Stimulated activated naive CD8-positive, alpha-beta T cell treated with anti-CD3 and anti-CD28 coated beads, Interleukin-15, amount 100 ng/mL, for 72 hours (primary cell): ENCODE results near the gene NRXN3.
"Not testable (repeated sequence)": the region's sequence is repeated elsewhere in the genome, so short reads cannot be mapped to it uniquely, and the experiment has no call there.

Experiments
- ATAC-seq: fragments of 150-1000 bp; cut with Tn5 transposase; 2 replicates; pipeline ENCODE4 v1.10.0; 2021; ENCODE audit warnings: mild to moderate bottlenecking, moderate library complexity
- DNase-seq, 2 donors: peaks; one replicate each; pipeline ENCODE4 v3.0.0; 2021 to 2022
- H3K27ac Mint-ChIP-seq, 2 donors: one replicate each; pipeline ENCODE4 v1.8.0; 2022; ENCODE audit warnings: mild to moderate bottlenecking in 2 of 2, mixed read lengths in 2 of 2, moderate library complexity in 2 of 2
- H3K27me3 Mint-ChIP-seq: one replicate; pipeline ENCODE4 v1.8.0; 2022; ENCODE audit warnings: mixed read lengths
- H3K4me1 Mint-ChIP-seq: one replicate; pipeline ENCODE4 v1.8.0; 2022; ENCODE audit warnings: mild to moderate bottlenecking, mixed read lengths
- H3K4me3 Mint-ChIP-seq, 2 donors: one replicate each; pipeline ENCODE4 v1.8.0; 2022; ENCODE audit warnings: mild to moderate bottlenecking in 2 of 2, mixed read lengths in 2 of 2, moderate library complexity in 1 of 2
- H3K9me3 Mint-ChIP-seq, 2 donors: one replicate each; pipeline ENCODE4 v1.8.0; 2022; ENCODE audit warnings: mixed read lengths in 2 of 2

Gene NRXN3

DNA sequence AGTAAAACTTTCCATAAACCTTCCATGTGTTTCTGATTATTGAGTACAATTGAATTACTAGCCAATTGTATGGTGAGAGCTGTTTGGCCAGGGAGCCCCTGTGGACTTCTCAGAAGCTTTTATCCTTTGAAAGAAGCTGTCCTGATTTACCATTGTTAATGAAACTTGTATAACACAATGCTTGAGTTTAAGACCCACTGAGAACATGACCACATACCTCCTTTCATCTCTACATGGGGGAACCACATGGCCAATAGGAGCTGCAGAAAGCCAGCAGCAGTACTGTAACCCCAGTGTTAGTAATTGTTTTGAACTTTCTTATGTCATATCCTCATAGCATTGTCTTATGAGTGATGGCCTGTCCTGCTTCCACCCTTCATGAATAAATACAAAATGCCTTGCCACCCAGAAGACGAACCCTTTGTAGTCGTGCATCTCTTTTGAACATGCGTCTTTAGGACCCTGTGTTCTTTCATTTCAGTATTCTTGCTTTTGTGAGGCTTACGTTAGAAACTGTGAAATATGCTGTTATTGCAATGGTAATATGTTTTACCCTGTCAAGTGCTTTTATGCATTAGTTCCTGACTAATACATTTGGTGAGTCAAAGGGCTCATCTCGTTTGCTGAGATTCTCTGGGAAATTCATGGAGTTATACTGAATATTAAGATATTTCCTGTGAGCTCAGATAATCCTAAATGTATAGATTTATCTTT, 815.7 kb downstream of the NRXN3 start:
- H3K27me3 Mint-ChIP-seq = no peaks in the 10 kb centered on the region
- H3K27ac Mint-ChIP-seq = no peak overlapping the region
- no peaks in the 10 kb centered on the region for H3K4me1 Mint-ChIP-seq
- H3K9me3 Mint-ChIP-seq = no peaks in the 10 kb centered on the region
- H3K4me3 Mint-ChIP-seq = no peak overlapping the region
- ATAC-seq = no peak
- no peak for DNase-seq

- no peak for ATAC-seq
- no peaks in the 10 kb centered on the region for H3K9me3 Mint-ChIP-seq
- no peak for DNase-seq
- H3K27ac Mint-ChIP-seq = no peak overlapping the region
- no peaks in the 10 kb centered on the region for H3K27me3 Mint-ChIP-seq
- H3K4me1 Mint-ChIP-seq = no peaks in the 10 kb centered on the region
- H3K4me3 Mint-ChIP-seq = no peak overlapping the region
These were observed 816.8 kb downstream of the NRXN3 start for GRCh38 chr14:78986989-78987388.

GRCh38 chr14:78989221-78989620, 819.0 kb downstream of the NRXN3 start:
- DNase-seq (no peak), ATAC-seq (no peak)
- Mint-ChIP-seq H3K27ac (no peak overlapping the region), H3K4me3 (no peak overlapping the region), H3K27me3 (no peaks in the 10 kb centered on the region), H3K4me1 (no peaks in the 10 kb centered on the region), H3K9me3 (no peaks in the 10 kb centered on the region)

DNA sequence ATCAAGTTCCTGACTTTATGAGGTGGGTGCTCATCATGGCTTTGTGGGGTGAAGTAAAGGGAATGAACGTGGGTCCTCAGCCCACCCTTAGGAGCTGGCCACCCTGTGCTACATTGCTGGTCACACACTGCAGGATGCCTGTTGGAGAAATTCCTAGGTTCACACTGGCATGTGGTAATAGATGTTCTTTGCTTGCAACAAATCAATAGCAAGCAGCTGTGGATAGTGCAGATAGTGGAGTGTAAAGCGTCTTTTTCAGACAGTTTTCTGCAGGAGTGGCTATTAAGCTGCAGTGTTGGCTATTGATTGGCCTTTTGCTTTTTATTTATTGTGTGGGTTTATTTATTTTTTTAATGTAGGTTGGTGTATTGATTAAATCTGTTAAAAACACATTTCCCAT, 822.7 kb downstream of the NRXN3 start:
- Mint-ChIP-seq H3K9me3 (no peaks in the 10 kb centered on the region), H3K27ac (no peak overlapping the region), H3K27me3 (peaks cover 6% of the 10 kb centered on the region), H3K4me3 (no peak overlapping the region), H3K4me1 (no peaks in the 10 kb centered on the region)
- DNase-seq (no peak), ATAC-seq (no peak)

DNA sequence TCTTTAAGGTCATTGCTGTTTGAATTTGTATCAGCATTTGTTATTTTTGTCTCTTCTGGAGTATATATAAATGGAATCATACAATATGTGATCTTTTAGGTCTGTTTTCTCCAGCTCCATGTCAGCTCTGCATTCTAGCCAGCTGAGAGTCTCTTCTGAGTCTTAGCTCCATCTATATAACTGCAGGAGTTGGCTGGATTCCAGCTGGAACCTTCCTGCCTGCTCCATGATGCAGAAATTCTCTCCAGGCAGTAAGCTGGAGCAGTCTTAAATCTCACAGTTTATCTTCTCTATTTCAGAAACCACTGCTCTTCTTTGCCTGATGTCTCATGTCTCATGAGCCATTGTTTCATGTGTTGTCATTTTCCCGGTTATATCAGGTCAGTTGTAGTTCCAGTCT, 827.6 kb downstream of the NRXN3 start:
- DNase-seq = no peak
- no peak for ATAC-seq
- no peak overlapping the region for H3K27ac Mint-ChIP-seq
- H3K27me3 Mint-ChIP-seq = peaks cover 6% of the 10 kb centered on the region
- no peak overlapping the region for H3K4me3 Mint-ChIP-seq
- no peaks in the 10 kb centered on the region for H3K9me3 Mint-ChIP-seq
- H3K4me1 Mint-ChIP-seq = no peaks in the 10 kb centered on the region

DNA sequence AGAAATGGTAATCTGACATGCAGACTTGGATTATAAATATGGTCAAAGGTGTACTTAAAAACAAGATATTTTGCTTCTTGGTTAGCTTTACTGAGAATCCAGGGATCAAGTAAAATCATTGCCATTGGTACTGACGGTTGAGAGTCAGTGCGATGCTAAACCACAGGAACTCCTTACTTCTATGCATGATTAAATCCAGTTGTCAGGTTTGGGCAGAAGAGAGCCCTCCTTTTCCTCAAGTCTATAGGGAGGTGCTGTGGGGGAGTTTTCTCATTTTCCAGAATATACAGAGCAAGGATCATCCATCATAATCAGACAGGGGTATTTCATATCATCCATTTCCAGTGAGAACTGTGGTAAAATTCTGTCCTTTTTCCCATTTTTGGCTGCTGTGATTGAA, 839.1 kb downstream of the NRXN3 start:
- Mint-ChIP-seq H3K27ac (no peak overlapping the region), H3K9me3 (no peaks in the 10 kb centered on the region), H3K4me3 (no peak overlapping the region), H3K4me1 (no peaks in the 10 kb centered on the region), H3K27me3 (peaks cover 9% of the 10 kb centered on the region)
- DNase-seq = no peak
- ATAC-seq = no peak

GRCh38 chr14:79011091-79011919, 841.1 kb downstream of the NRXN3 start:
- peaks cover 0 to 7% of the 10 kb centered on the region in 2 donors for H3K9me3 Mint-ChIP-seq
- H3K27me3 Mint-ChIP-seq = no peaks in the 10 kb centered on the region
- H3K27ac Mint-ChIP-seq = no peak overlapping the region
- no peaks in the 10 kb centered on the region for H3K4me1 Mint-ChIP-seq
- H3K4me3 Mint-ChIP-seq = no peak overlapping the region
- ATAC-seq (no peak), DNase-seq (no peak)

- no peaks in the 10 kb centered on the region for H3K27me3 Mint-ChIP-seq
- DNase-seq (no peak), ATAC-seq (no peak)
- H3K9me3 Mint-ChIP-seq = peaks cover 0 to 7% of the 10 kb centered on the region in 2 donors
- H3K4me3 Mint-ChIP-seq = no peak overlapping the region
- H3K27ac Mint-ChIP-seq = no peak overlapping the region
- no peaks in the 10 kb centered on the region for H3K4me1 Mint-ChIP-seq
These were observed 841.7 kb downstream of the NRXN3 start for GRCh38 chr14:79011920-79012204.

- no peak for ATAC-seq
- H3K4me3 Mint-ChIP-seq = no peak overlapping the region
- H3K27me3 Mint-ChIP-seq = no peaks in the 10 kb centered on the region
- no peak overlapping the region for H3K27ac Mint-ChIP-seq
- DNase-seq = no peak
- H3K4me1 Mint-ChIP-seq = no peaks in the 10 kb centered on the region
- H3K9me3 Mint-ChIP-seq = peaks cover 4 to 7% of the 10 kb centered on the region in 2 donors
These were observed 846.8 kb downstream of the NRXN3 start for GRCh38 chr14:79016828-79017505.

DNA sequence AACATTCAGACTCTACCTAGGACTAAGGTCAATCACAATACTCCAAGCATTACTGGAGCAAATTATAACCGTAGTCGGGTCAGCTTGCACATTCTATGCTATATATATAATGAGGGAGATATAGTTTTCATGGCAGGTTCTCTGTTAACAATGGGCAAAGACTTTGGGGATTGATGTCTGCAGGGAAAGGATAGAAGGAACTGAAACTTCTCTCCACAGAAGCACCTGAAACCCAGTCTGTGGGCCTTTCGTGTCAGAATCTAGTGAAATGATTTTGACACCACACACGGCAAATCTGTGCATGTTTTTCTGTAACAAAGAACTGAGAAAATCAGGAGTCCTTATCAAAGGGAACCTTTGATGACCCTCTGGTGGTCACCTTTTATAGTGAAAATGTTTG, 847.4 kb downstream of the NRXN3 start:
- Mint-ChIP-seq H3K9me3 (peaks cover 4 to 7% of the 10 kb centered on the region in 2 donors), H3K27ac (no peak overlapping the region), H3K4me1 (no peaks in the 10 kb centered on the region), H3K27me3 (peaks cover 2% of the 10 kb centered on the region), H3K4me3 (no peak overlapping the region)
- DNase-seq = no peak
- no peak for ATAC-seq

- Mint-ChIP-seq H3K9me3 (peaks cover 4 to 7% of the 10 kb centered on the region in 2 donors), H3K4me3 (no peak overlapping the region), H3K27ac (no peak overlapping the region), H3K4me1 (no peaks in the 10 kb centered on the region), H3K27me3 (peaks cover 11% of the 10 kb centered on the region)
- DNase-seq = no peak
- no peak for ATAC-seq
These were observed 848.7 kb downstream of the NRXN3 start for GRCh38 chr14:79018836-79019235.

DNA sequence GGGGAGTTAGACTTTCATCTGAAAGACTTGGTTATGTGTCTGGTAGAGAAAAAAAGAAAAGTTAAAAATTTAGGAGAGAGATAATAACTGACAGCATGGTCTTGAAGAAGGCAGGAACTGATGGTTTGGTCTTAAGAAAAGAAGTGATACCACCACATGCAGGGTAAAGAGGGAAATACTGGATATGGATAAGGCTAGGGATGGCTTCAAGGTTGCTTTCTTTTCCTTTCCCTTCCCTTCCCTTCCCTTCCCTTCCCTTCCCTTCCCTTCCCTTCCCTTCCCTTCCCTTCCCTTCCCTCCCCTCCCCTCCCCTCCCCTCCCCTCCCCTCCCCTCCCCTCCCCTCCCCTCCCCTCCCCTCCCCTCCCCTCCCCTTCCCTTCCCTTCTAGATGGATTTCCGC, 849.7 kb downstream of the NRXN3 start:
- DNase-seq, H3K27ac Mint-ChIP-seq, ATAC-seq, H3K9me3 Mint-ChIP-seq, H3K4me3 Mint-ChIP-seq, H3K4me1 Mint-ChIP-seq: not testable (repeated sequence)
- peaks cover 11% of the 10 kb centered on the region for H3K27me3 Mint-ChIP-seq

DNA sequence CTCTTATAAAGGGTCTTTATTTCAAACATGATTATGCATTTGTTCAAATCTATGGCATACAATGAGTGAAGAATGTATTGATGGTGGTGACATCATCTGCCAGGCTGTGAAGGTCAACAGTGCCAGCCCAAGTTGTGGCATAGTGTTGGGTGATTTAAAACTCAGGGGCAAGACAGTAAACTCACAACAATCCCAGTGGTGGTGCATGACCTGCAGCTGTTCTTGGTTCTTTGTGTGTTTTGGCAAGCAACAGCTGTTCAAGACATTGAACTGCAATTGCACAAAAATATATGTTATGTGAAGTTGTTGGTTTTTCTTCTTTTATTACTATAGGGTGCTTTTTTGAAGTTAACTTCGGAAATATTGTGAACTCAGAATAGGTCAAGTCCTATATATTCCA, 851.6 kb downstream of the NRXN3 start:
- Mint-ChIP-seq H3K27me3 (peaks cover 11% of the 10 kb centered on the region), H3K4me3 (no peak overlapping the region), H3K4me1 (no peaks in the 10 kb centered on the region), H3K27ac (no peak overlapping the region), H3K9me3 (peaks cover 0 to 4% of the 10 kb centered on the region in 2 donors)
- ATAC-seq (no peak), DNase-seq (no peak)

GRCh38 chr14:79027138-79027537, 857.0 kb downstream of the NRXN3 start:
- Mint-ChIP-seq H3K9me3 (peaks cover 0 to 7% of the 10 kb centered on the region in 2 donors), H3K27me3 (peaks cover 11% of the 10 kb centered on the region), H3K27ac (no peak overlapping the region), H3K4me1 (no peaks in the 10 kb centered on the region), H3K4me3 (no peak overlapping the region)
- ATAC-seq (no peak), DNase-seq (no peak)

DNA sequence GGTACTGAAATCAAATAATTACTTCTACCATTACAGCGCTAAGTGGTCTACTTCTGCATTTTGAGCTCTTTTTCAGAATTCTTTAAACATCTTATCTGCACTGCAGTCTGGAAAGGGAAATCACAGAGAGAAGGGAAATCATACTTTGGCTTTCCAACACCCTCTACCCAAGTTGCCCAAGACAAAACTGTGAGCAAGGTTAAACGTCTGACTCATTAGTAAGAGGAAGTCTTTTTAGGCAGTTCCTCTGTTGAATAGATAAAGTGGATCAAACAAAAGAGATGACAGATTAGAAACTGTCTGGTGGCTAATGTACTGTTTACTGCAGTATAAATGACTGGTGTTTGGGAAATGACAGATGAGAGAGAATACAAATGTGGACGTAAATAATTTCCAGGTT, 858.1 kb downstream of the NRXN3 start:
- ATAC-seq = no peak
- H3K27ac Mint-ChIP-seq = peak overlapping the region in 1 of 2 donors; percentile 0
- no peak overlapping the region for H3K4me3 Mint-ChIP-seq
- H3K4me1 Mint-ChIP-seq = no peaks in the 10 kb centered on the region
- no peak for DNase-seq
- H3K27me3 Mint-ChIP-seq = peaks cover 2% of the 10 kb centered on the region
- peaks cover 0 to 7% of the 10 kb centered on the region in 2 donors for H3K9me3 Mint-ChIP-seq

GRCh38 chr14:79036441-79036840, 866.3 kb downstream of the NRXN3 start:
- DNase-seq (no peak), ATAC-seq (no peak)
- H3K4me1 Mint-ChIP-seq = no peaks in the 10 kb centered on the region
- H3K9me3 Mint-ChIP-seq = peaks cover 4 to 10% of the 10 kb centered on the region in 2 donors
- no peak overlapping the region for H3K27ac Mint-ChIP-seq
- H3K4me3 Mint-ChIP-seq = no peak overlapping the region
- H3K27me3 Mint-ChIP-seq = no peaks in the 10 kb centered on the region
